Cardiac muscle cell (in vitro differentiated cells and primary cell): ENCODE measurements around the gene SERPINF2. TPM values are rescaled to one million over a fixed set of nuclear protein-coding genes. Genes with fewer than 3 reads are reported as not detected.

Source experiments
- DNase-seq, 2 donors: peaks; one replicate each; pipeline versions ENCODE4 v3.0.0 to v3.0.0-alpha.2; 2010 to 2017; ENCODE audit warnings: low read depth in 1 of 2, low spot score in 1 of 2
- H3K27ac ChIP-seq: fragments of 200-600 bp; sonication (generic); 2 replicates; pipeline ENCODE4 v1.5.1; 2016
- H3K27me3 ChIP-seq: fragments of 200-600 bp; sonication (generic); 2 replicates; pipeline ENCODE4 v1.6.0; 2016; ENCODE audit warnings: control low read depth
- H3K36me3 ChIP-seq: fragments of 200-600 bp; sonication (generic); 2 replicates; pipeline ENCODE4 v1.5.1; 2016; ENCODE audit warnings: control low read depth
- H3K4me1 ChIP-seq: fragments of 200-600 bp; sonication (generic); 2 replicates; pipeline ENCODE4 v1.8.1; 2017; ENCODE audit warnings: low read depth, mild to moderate bottlenecking, mixed run types
- H3K4me3 ChIP-seq: fragments of 200-600 bp; sonication (generic); 2 replicates; pipeline ENCODE4 v1.5.1; 2016; ENCODE audit warnings: mild to moderate bottlenecking
- H3K9me3 ChIP-seq: fragments of 200-600 bp; sonication (generic); 2 replicates; pipeline ENCODE4 v1.5.1; 2017; ENCODE audit warnings: low read depth, mild to moderate bottlenecking, control low read depth
- polyA plus RNA-seq: library from polyadenylated mRNA; unstranded; fragments of >200 nt; fragmentation: Nextera tagmentation; extraction: Ambion mirVana; gene quantifications from 2 replicates; pipeline ENCODE4 v1.2.1, GENCODE V29; 2016
- total RNA-seq: library from RNA; depleted of rRNA; stranded (reverse); fragments of >200 nt; gene quantifications from 2 replicates; pipeline ENCODE4 v1.2.3, GENCODE V29; 2016
- TF ChIP-seq, protein P1 (sequence below): IDR thresholded peaks from 2 replicates; pipeline ENCODE4 v1.5.1; 2012; ENCODE audit warnings: low read depth, mild to moderate bottlenecking, low read length

SERPINF2 gene
- total and polyA plus RNA-seq, 2 experiments from 2014 or later: 2.2 TPM; not detected in 1

DNA sequence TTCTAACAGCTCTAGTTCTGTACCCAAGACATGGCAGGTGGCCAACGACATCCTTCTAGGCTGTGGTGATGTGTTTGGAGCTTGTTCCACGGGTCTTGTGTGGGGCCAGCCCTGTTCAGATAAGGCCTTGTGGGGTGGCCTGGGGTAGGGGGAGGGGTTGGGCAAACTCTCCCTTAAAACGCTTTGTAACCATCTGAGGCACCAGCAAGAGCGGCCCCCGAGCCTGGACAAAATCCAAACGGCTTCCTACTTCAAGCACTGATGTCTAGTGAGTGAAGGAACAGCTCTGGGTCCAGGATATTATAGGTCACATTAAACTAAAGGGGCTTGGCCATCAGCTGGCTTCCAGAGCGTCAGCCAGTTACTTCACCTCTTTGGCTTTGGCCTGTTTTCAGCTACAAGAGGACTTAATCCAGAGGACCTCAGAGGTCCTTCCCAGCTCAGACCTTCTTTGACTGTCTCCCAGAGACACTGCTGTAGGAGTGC lies 31.1 kb downstream of the SERPINF2 start:
- Histone ChIP-seq H3K9me3 (no peaks in the 10 kb centered on the region), H3K4me3 (no peak overlapping the region), H3K4me1 (no peaks in the 10 kb centered on the region), H3K36me3 (peaks cover 16% of the 10 kb centered on the region), H3K27me3 (no peaks in the 10 kb centered on the region), H3K27ac (peak overlapping the region; percentile 35)
- TF ChIP-seq, protein P1, sequence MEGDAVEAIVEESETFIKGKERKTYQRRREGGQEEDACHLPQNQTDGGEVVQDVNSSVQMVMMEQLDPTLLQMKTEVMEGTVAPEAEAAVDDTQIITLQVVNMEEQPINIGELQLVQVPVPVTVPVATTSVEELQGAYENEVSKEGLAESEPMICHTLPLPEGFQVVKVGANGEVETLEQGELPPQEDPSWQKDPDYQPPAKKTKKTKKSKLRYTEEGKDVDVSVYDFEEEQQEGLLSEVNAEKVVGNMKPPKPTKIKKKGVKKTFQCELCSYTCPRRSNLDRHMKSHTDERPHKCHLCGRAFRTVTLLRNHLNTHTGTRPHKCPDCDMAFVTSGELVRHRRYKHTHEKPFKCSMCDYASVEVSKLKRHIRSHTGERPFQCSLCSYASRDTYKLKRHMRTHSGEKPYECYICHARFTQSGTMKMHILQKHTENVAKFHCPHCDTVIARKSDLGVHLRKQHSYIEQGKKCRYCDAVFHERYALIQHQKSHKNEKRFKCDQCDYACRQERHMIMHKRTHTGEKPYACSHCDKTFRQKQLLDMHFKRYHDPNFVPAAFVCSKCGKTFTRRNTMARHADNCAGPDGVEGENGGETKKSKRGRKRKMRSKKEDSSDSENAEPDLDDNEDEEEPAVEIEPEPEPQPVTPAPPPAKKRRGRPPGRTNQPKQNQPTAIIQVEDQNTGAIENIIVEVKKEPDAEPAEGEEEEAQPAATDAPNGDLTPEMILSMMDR: no peak
- peak in 1 of 2 donors; percentile 92 for DNase-seq

DNA sequence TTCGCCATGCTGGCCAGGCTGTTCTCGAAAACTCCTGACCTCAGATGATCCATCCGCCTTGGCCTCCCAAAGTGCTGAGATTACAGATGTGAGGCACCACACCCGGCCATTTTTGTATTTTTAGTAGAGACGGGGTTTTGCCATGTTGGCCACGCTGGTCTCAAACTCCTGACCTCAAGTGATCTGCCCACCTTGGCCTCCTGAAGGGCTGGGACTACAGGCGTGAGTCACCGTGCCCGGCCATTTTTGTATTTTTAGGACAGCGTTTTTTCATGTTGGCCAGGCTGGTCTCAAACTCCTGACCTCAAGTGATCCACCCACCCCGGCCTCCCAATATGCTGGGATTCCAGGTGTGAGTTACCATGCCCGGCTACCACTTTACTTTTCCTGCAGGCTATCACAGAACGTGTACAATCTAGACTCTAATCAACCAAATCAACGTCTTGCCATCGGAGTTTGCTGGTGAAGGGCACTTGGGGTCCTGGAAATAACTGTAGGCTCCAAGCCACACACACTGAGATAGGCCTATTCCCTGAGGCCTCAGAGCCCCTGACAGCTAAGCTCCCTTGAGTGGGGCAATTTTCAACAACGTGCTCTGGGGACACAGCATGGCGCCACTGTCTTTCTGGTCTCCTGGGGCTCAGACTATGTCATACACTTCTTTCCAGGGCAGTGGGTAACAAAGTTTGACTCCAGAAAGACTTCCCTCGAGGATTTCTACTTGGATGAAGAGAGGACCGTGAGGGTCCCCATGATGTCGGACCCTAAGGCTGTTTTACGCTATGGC lies 31.9 kb downstream of the SERPINF2 start:
- TF ChIP-seq, protein P1: no peak
- peak overlapping the region; percentile 35 for H3K27ac ChIP-seq
- H3K9me3 ChIP-seq: no peaks in the 10 kb centered on the region
- DNase-seq: no peak
- H3K36me3 ChIP-seq: peaks cover 16% of the 10 kb centered on the region
- no peaks in the 10 kb centered on the region for H3K27me3 ChIP-seq
- H3K4me1 ChIP-seq: no peaks in the 10 kb centered on the region
- no peak overlapping the region for H3K4me3 ChIP-seq

DNA sequence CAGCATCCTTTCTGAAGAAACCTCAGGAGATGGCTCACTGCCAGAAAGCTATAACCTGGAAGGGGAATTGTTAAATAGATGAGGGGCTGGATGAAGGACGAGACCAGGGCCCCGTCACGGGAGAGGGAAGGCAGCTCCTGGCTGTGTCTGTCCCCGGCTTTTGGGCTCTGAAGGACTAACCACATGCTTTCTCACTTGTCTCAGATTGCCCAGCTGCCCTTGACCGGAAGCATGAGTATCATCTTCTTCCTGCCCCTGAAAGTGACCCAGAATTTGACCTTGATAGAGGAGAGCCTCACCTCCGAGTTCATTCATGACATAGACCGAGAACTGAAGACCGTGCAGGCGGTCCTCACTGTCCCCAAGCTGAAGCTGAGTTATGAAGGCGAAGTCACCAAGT lies 33.7 kb downstream of the SERPINF2 start:
- TF ChIP-seq, protein P1: no peak
- H3K4me3 ChIP-seq: no peak overlapping the region
- no peaks in the 10 kb centered on the region for H3K27me3 ChIP-seq
- H3K27ac ChIP-seq: no peak overlapping the region
- H3K4me1 ChIP-seq: no peaks in the 10 kb centered on the region
- peaks cover 21% of the 10 kb centered on the region for H3K36me3 ChIP-seq
- H3K9me3 ChIP-seq: no peaks in the 10 kb centered on the region
- DNase-seq: no peak

DNA sequence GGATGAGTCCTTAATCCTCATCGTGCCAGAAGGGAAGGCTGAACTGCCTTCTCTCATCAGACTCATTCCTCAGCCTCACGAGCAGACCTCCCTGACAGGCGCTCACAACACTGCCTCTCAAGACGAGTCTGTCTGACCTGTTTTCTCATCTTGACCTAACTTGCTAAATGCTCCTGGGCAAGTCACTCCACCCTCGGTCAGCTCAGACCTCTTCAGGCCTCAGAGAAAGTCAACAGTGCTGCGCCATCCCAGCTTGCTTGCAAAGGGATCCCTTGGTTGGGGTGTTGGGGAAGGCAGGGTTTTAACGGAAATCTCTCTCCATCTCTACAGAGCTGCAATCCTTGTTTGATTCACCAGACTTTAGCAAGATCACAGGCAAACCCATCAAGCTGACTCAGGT lies 34.2 kb downstream of the SERPINF2 start:
- Histone ChIP-seq H3K4me1 (no peaks in the 10 kb centered on the region), H3K27me3 (no peaks in the 10 kb centered on the region), H3K4me3 (no peak overlapping the region), H3K9me3 (no peaks in the 10 kb centered on the region), H3K27ac (no peak overlapping the region), H3K36me3 (peaks cover 24% of the 10 kb centered on the region)
- TF ChIP-seq, protein P1: no peak
- DNase-seq: no peak

DNA sequence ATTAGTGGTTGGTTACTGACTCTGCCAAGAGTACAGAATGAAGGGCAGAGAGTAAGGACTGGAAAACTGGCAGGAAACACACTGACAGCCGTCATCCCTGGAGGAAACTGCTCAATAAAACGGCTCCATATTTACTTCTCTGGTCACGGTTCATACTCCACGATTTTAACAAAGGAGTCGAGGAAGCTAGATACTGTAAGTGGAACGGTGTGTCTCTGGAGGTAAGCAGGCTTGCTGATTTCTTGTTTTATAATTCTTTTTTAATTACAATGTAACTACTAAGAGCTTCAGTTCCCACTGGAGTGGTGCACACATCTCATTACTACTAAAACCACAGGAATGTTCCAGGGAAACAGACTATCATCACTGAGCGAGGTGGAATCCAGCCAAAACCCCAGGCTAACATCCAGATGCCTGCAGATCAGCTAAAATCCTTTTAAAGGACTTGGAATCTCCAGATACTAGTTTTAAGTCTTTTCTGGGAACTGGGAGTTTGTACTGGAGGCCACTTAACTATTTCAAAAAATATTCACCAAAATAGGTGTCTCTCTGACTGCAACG lies 37.0 kb downstream of the SERPINF2 start:
- no peak overlapping the region for H3K4me3 ChIP-seq
- TF ChIP-seq, protein P1: no peak
- no peaks in the 10 kb centered on the region for H3K27me3 ChIP-seq
- no peak overlapping the region for H3K27ac ChIP-seq
- H3K9me3 ChIP-seq: no peaks in the 10 kb centered on the region
- peak in 1 of 2 donors; percentile 99 for DNase-seq
- H3K36me3 ChIP-seq: peaks cover 30% of the 10 kb centered on the region
- H3K4me1 ChIP-seq: no peaks in the 10 kb centered on the region
